GM20431 (cell line): ENCODE data around the gene VPS50.

Experiments used
- in situ Hi-C: fragments of 300-500 bp; cut with MseI, MboI; formaldehyde crosslinking; loops from one replicate; pipeline ENCODE4 v1.15.0; 2020; ENCODE audit warnings: low sequenced_read_pairs; ENCODE audit not compliant: unreplicated experiment

Gene VPS50

GRCh38 chr7:93382362-93382761, 150.2 kb downstream of the VPS50 start:
- in situ Hi-C loops, result no loop called here

GRCh38 chr7:93390660-93391059, 158.5 kb downstream of the VPS50 start:
- in situ Hi-C loops, result no loop called here

- in situ Hi-C loops, result no loop called here
Measured at GRCh38 chr7:93392984-93393383, 160.8 kb downstream of the VPS50 start.

- in situ Hi-C loops, result no loop called here
Measured at GRCh38 chr7:93399642-93400041, 167.5 kb downstream of the VPS50 start.

GRCh38 chr7:93402944-93403343, 170.8 kb downstream of the VPS50 start:
- in situ Hi-C loops, result no loop called here

- in situ Hi-C loops, result no loop called here
Measured at GRCh38 chr7:93407239-93407638, 175.1 kb downstream of the VPS50 start.

- in situ Hi-C loops, result no loop called here
Measured at GRCh38 chr7:93409324-93409723, 177.2 kb downstream of the VPS50 start.
